Body of pancreas (tissue), 4 donors: ENCODE measurements around the gene DOCK3. TPM values are rescaled to one million over a fixed set of nuclear protein-coding genes. Genes with fewer than 3 reads are reported as not detected.

Source experiments
- ATAC-seq: fragments of 150-250 bp; one replicate; pipeline ENCODE4 v1.9.1; 2016
- DNase-seq, 4 donors: peaks; one replicate each; pipeline ENCODE4 v3.0.0-alpha.2; 2019
- H3K27ac ChIP-seq, 4 donors: fragments of 200-600 bp; sonication (generic); 1 replicate in 3 of 4; 2 replicates in 1 of 4; pipeline versions ENCODE4 v1.5.1 to v1.6.1; 2016 to 2019; ENCODE audit warnings: mild to moderate bottlenecking in 1 of 4, mixed read lengths in 1 of 4, moderate library complexity in 1 of 4
- H3K27me3 ChIP-seq, 2 donors: fragments of 200-600 bp; sonication (generic); one replicate each; pipeline ENCODE4 v1.6.0; 2016; ENCODE audit warnings: mild to moderate bottlenecking in 1 of 2
- H3K36me3 ChIP-seq, 2 donors: fragments of 200-600 bp; sonication (generic); replicated peaks in 1 of 2; 2 replicates each; pipeline ENCODE4 v1.5.1; 2016; ENCODE audit warnings: low read depth in 2 of 2; ENCODE audit not compliant: insufficient read depth in 1 of 2
- H3K4me1 ChIP-seq: fragments of 200-600 bp; sonication (generic); one replicate; pipeline ENCODE4 v1.6.0; 2016
- H3K4me3 ChIP-seq, 2 donors: fragments of 200-600 bp; sonication (generic); 1 replicate in 1 of 2; 2 replicates in 1 of 2; pipeline ENCODE4 v1.5.1; 2016 to 2019
- H3K9me3 ChIP-seq, 3 donors: fragments of 200-600 bp; sonication (generic); 1 replicate in 2 of 3; 2 replicates in 1 of 3; pipeline ENCODE4 v1.5.1; 2016
- CTCF ChIP-seq, 7 experiments: fragments of 450-650 bp in 4 of 7; fragments of 200-600 bp in 3 of 7; sonication (generic) in 3 of 7; IDR thresholded peaks; one replicate each; pipeline ENCODE4 v1.5.1; 2016 to 2019; ENCODE audit warnings: antibody characterized with exemption in 7 of 7
- POLR2A ChIP-seq, 3 donors: fragments of 450-650 bp; IDR thresholded peaks; one replicate each; pipeline ENCODE4 v1.6.1; 2016; ENCODE audit warnings: antibody characterized with exemption in 3 of 3, mild to moderate bottlenecking in 2 of 3
- WGBS, 2 donors: methylation state at CpG; one replicate each; pipeline ENCODE4 v1.1.5; 2017; 5-methylcytosine and 5-hydroxymethylcytosine counted together
- intact Hi-C: fragments of 100-400 bp; cut with DNase I; formaldehyde crosslinking; loops from one replicate; pipeline ENCODE4 v1.15.1; 2023
- total RNA-seq, 2 donors: library from RNA; depleted of rRNA; stranded (reverse); fragments of >200 nt; gene quantifications; one replicate each; pipeline ENCODE4 v1.1.0, GENCODE V29; 2016

DOCK3 gene
- total RNA-seq, 2 donors from 2014 or later, result 0.52 TPM; not detected in 1

- WGBS, 2 donors, result 80 to 93% methylated on average over 2 of the region's 2 CpGs
- TF ChIP-seq POLR2A (IDR thresholded peaks at IDR 0.05) (no peak), CTCF (IDR thresholded peaks at IDR 0.05) (no peak)
- no peak overlapping the region for H3K4me3 ChIP-seq
- no peak overlapping the region for H3K27ac ChIP-seq
- no peaks in the 10 kb centered on the region for H3K27me3 ChIP-seq
- no peak for ATAC-seq
- H3K9me3 ChIP-seq, result peaks cover 0 to 5% (median 0%) of the 10 kb centered on the region in 3 donors
- DNase-seq, result no peak
- no peaks in the 10 kb centered on the region for H3K36me3 ChIP-seq
- H3K4me1 ChIP-seq, result no peaks in the 10 kb centered on the region
- intact Hi-C loops, result no loop called here
Observed at GRCh38 chr3:50936389-50936788, 261.7 kb downstream of the DOCK3 start.

GRCh38 chr3:50947419-50947818, 272.7 kb downstream of the DOCK3 start:
- intact Hi-C loops, result no loop called here
- no peaks in the 10 kb centered on the region for H3K4me1 ChIP-seq
- no peak overlapping the region for H3K27ac ChIP-seq
- TF ChIP-seq POLR2A (IDR thresholded peaks at IDR 0.05) (no peak), CTCF (IDR thresholded peaks at IDR 0.05) (no peak)
- no peaks in the 10 kb centered on the region for H3K9me3 ChIP-seq
- no peaks in the 10 kb centered on the region for H3K36me3 ChIP-seq
- no peaks in the 10 kb centered on the region for H3K27me3 ChIP-seq
- 74 to 78% methylated on average over 2 of the region's 2 CpGs for WGBS, 2 donors
- no peak overlapping the region for H3K4me3 ChIP-seq
- no peak for ATAC-seq
- DNase-seq, result no peak

GRCh38 chr3:50950591-50950990, 275.9 kb downstream of the DOCK3 start:
- DNase-seq (no peak), ATAC-seq (no peak)
- Histone ChIP-seq H3K36me3 (no peaks in the 10 kb centered on the region), H3K9me3 (no peaks in the 10 kb centered on the region), H3K27me3 (no peaks in the 10 kb centered on the region), H3K27ac (no peak overlapping the region), H3K4me3 (no peak overlapping the region), H3K4me1 (no peaks in the 10 kb centered on the region)
- WGBS, 2 donors, result 45 to 51% methylated on average over 2 of the region's 2 CpGs
- TF ChIP-seq CTCF (IDR thresholded peaks at IDR 0.05) (no peak), POLR2A (IDR thresholded peaks at IDR 0.05) (no peak)
- intact Hi-C loops, result no loop called here

GRCh38 chr3:50953825-50954414, 279.2 kb downstream of the DOCK3 start:
- TF ChIP-seq CTCF (IDR thresholded peaks at IDR 0.05), result no peak
- no peak for TF ChIP-seq POLR2A (IDR thresholded peaks at IDR 0.05)
- WGBS, 2 donors, result 59 to 72% methylated on average over 5 of the region's 5 CpGs
- Histone ChIP-seq H3K4me3 (no peak overlapping the region), H3K9me3 (no peaks in the 10 kb centered on the region), H3K27me3 (no peaks in the 10 kb centered on the region), H3K4me1 (no peaks in the 10 kb centered on the region), H3K36me3 (no peaks in the 10 kb centered on the region), H3K27ac (no peak overlapping the region)
- intact Hi-C loops, result no loop called here
- ATAC-seq (no peak), DNase-seq (no peak)

- H3K9me3 ChIP-seq, result no peaks in the 10 kb centered on the region
- no peaks in the 10 kb centered on the region for H3K36me3 ChIP-seq
- no peak overlapping the region for H3K4me3 ChIP-seq
- no peaks in the 10 kb centered on the region for H3K27me3 ChIP-seq
- intact Hi-C loops, result no loop called here
- no peak for TF ChIP-seq CTCF (IDR thresholded peaks at IDR 0.05)
- TF ChIP-seq POLR2A (IDR thresholded peaks at IDR 0.05), result no peak
- no peaks in the 10 kb centered on the region for H3K4me1 ChIP-seq
- WGBS, 2 donors, result 67 to 70% methylated on average over 1 of the region's 1 CpG
- DNase-seq (no peak), ATAC-seq (no peak)
- no peak overlapping the region for H3K27ac ChIP-seq
Observed at GRCh38 chr3:50961386-50961785, 286.7 kb downstream of the DOCK3 start.
